GM12878 (cell line): ENCODE data around the gene ABCF1.

Source experiments
- CTCF ChIP-seq, 3 experiments: IDR thresholded peaks in 2 of 3; conservative IDR thresholded peaks in 1 of 3; 2 replicates each; pipeline ENCODE4 v1.5.1; 2011; ENCODE audit warnings: low read depth in 3 of 3, low read length in 3 of 3, mild to moderate bottlenecking in 3 of 3, control low read depth in 2 of 3, moderate library complexity in 2 of 3, inconsistent platforms in 1 of 3, mixed read lengths in 1 of 3; ENCODE audit not compliant: control insufficient read depth in 2 of 3, insufficient read depth in 1 of 3; ENCODE audit errors: extremely low read depth in 1 of 3
- EGR1 ChIP-seq, 2 experiments: IDR thresholded peaks; 1 replicate in 1 of 2; 2 replicates in 1 of 2; pipeline ENCODE4 v1.6.1; 2011 to 2012; ENCODE audit warnings: low read depth in 2 of 2, low read length in 2 of 2, borderline replicate concordance in 1 of 2, mild to moderate bottlenecking in 1 of 2, moderate library complexity in 1 of 2
- EZH2 ChIP-seq: IDR thresholded peaks from 2 replicates; pipeline ENCODE4 v1.6.1; 2012; ENCODE audit warnings: low read depth, mild to moderate bottlenecking, control low read depth, inconsistent platforms, low read length, borderline replicate concordance; ENCODE audit not compliant: control insufficient read depth
- FOXK2 ChIP-seq: fragments of 450-650 bp; IDR thresholded peaks from 2 replicates; pipeline ENCODE4 v1.6.1; 2017; ENCODE audit warnings: mild to moderate bottlenecking, moderate library complexity
- POLR2A ChIP-seq: IDR thresholded peaks from 2 replicates; pipeline ENCODE4 v1.6.1; 2011; ENCODE audit warnings: low read depth, mild to moderate bottlenecking, low read length
- POLR2AphosphoS5 ChIP-seq: IDR thresholded peaks from 2 replicates; pipeline ENCODE4 v1.6.1; 2011; ENCODE audit warnings: mild to moderate bottlenecking, low read length, inconsistent platforms
- POU2F2 ChIP-seq: IDR thresholded peaks from 3 replicates; pipeline ENCODE4 v1.6.1; 2011; ENCODE audit warnings: low read depth, mild to moderate bottlenecking, low read length, borderline replicate concordance
- RAD21 ChIP-seq: IDR thresholded peaks from 2 replicates; pipeline ENCODE4 v1.6.1; 2011; ENCODE audit warnings: mild to moderate bottlenecking, low read depth, low read length, moderate library complexity; ENCODE audit not compliant: insufficient read depth
- REST ChIP-seq: IDR thresholded peaks from 2 replicates; pipeline ENCODE4 v1.6.1; 2012; ENCODE audit warnings: mild to moderate bottlenecking, low read depth, low read length
- RFX5 ChIP-seq: IDR thresholded peaks from 2 replicates; pipeline ENCODE4 v1.6.1; 2011; ENCODE audit warnings: low read depth, low read length, improper control_type of control experiment
- STAT3 ChIP-seq: IDR thresholded peaks from 2 replicates; pipeline ENCODE4 v1.6.1; 2011; ENCODE audit warnings: low read depth, low read length, improper control_type of control experiment
- TAF1 ChIP-seq: IDR thresholded peaks from 2 replicates; pipeline ENCODE4 v1.6.1; 2011; ENCODE audit warnings: mild to moderate bottlenecking, low read depth, low read length, borderline replicate concordance
- TCF7 ChIP-seq: IDR thresholded peaks from 2 replicates; pipeline ENCODE4 v1.6.1; 2014; ENCODE audit warnings: antibody characterized with exemption, borderline replicate concordance

- TF ChIP-seq CTCF (IDR thresholded peaks at IDR 0.05 in 2 of 3, conservative IDR thresholded peaks at IDR 0.05 in 1 of 3; ENCODE audit: control insufficient read depth in 2 of 3, extremely low read depth in 1 of 3, insufficient read depth in 1 of 3, low read depth in 3 of 3, low read length in 3 of 3) (no peak), STAT3 (no peak), REST (no peak), POU2F2 (no peak), FOXK2 (no peak), POLR2A (no peak), TAF1 (no peak), RFX5 (no peak), POLR2AphosphoS5 (no peak), EGR1 (IDR thresholded peaks at IDR 0.05; ENCODE audit: borderline replicate concordance in 1 of 2, low read depth in 2 of 2, low read length in 2 of 2) (no peak), RAD21 (no peak), TCF7 (no peak), EZH2 (no peak)
Measured at GRCh38 chr6:30611150-30611855, 40.1 kb downstream of the ABCF1 start.
